Activated CD4-positive, alpha-beta T cell treated with anti-CD3 and anti-CD28 coated beads for 48 hours (primary cell): ENCODE data around the gene ADCY3.

Experiments
- DNase-seq: peaks from one replicate; pipeline ENCODE4 v3.0.0-alpha.2; 2020

ADCY3 gene

DNA sequence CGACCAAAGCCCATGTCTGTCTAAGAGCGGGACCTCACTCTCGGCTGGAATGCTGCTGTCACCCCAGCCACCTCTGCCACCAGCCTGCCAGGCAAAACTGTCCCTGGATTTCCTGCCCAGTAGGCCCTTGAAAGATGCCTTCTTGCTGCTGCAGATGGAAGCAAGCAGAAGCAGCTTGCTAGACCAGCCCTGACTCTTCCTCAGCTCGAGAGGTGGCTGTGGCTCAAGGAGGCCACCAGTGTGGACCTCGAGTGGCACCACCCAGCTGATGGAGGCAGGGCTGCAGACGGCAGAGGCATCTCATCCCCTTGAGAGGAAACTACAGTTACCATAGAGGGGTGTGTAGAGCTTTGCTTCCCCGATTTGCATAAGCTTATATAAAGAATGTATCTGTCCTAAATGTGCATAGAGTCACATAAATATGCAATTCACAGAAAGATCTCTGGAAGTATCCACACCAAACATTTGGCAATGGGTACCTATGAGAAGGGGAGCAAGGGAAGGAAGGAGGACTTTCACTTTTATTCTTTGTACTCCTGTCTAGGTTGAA is 20.6 kb downstream of the ADCY3 start:
- no peak for DNase-seq

DNA sequence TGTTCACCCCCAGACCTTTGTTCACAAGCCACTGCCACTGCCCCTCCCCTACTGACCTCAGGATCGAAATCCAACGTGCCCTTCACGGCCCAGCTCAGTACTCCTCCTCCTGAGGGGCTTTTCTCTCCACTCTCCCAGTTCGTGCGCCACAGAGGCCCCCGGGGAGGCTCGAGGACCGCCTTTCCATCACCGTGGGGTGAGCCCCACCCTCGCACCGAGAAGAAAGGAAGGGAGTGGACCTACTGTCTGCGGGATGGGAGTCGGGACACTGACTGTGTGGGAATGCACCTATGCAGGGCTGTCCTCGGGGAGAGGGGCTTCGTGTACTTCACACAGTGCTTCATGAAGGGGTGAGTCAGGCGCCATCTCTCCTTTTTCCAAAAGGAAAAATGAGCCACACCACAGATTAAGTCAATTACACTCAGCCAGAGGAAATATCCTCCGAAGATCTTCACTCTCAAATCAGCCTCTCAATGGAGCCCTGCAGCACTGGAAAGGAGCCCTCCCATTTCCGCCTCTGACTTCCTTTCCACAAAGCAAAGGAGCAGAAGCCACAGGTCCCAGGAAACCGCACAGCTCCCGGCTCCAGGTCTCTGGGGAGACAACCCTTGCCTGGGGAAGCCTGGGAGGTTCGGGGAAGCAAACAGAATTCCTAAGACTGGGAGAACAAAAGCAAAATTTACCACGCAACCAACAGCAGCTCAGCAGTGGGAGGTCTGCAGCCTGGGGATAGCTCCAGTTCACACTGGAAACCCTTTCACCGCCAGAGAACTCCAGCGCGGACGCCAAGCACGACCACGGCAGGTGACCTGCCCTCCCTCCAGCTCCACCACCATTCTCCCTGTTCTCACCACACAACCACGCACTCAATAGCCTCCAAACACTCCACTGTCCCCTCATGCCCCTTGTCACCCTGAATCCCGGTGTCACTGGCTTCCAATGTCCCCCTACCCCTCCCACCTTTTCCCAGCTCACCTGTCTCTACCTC is 21.6 kb downstream of the ADCY3 start:
- DNase-seq, result no peak

GRCh38 chr2:24894750-24895149 is 25.3 kb downstream of the ADCY3 start:
- DNase-seq, result no peak

- DNase-seq, result no peak
These were observed 26.1 kb downstream of the ADCY3 start for GRCh38 chr2:24893934-24894333.

DNA sequence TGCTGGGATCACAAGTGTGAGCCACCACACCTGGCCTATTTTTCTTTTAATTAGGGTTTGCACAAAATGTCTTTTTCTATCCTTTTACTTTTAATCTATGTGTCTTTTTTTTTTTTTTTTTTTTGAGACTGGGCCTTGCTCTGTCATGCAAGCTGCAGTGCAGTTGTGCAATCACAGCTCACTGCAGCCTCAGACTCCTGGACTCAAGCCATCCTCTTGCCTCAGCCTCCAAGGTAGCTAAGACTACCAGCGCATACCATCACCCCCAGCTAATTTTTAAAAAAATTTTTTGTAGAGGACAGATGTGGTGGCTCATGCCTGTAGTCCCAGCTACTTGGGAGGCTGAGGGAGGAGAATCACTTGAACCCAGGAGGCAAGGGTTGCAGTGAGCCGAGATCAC is 27.1 kb downstream of the ADCY3 start:
- DNase-seq, result no peak

DNA sequence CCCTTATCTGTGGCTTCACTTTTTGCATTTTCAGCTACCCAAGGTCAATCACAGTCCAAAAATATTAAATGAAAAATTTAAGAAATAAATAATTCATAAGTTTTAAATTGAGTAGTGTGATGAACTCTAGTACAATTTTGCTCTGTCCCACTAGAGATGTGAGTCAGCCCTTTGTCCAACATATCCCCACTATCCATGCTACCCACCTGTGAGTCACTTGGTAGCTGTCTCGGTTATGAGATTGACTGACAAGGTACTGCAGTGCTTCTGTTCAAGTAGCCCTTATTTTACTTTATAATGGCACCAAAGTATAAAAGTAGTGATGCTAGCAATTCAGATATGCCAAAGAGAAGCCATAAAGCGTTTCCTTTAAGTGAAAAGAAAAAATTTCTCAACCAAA is 28.8 kb downstream of the ADCY3 start:
- DNase-seq, result no peak

- no peak for DNase-seq
These were observed 30.8 kb downstream of the ADCY3 start for GRCh38 chr2:24889221-24889620.

DNA sequence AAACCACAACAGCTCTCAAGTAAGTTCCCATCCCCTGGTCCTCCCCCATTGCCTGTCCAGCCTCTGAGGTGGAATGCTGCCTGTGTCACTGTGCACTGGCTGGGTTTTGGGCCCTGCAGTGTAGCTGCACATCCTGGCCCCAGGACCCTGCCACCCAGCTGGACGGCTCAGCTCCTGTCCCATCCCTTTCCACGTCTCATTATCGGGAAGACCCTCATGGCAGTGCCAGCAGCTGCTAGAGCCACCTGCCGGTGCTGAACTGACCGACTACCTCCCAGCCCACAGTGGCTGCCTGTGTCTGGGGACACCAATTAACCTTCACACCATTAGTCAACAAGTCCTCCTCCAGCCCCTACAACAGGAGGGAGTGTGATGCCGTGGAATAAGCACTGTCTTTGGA is 31.9 kb downstream of the ADCY3 start:
- no peak for DNase-seq

DNA sequence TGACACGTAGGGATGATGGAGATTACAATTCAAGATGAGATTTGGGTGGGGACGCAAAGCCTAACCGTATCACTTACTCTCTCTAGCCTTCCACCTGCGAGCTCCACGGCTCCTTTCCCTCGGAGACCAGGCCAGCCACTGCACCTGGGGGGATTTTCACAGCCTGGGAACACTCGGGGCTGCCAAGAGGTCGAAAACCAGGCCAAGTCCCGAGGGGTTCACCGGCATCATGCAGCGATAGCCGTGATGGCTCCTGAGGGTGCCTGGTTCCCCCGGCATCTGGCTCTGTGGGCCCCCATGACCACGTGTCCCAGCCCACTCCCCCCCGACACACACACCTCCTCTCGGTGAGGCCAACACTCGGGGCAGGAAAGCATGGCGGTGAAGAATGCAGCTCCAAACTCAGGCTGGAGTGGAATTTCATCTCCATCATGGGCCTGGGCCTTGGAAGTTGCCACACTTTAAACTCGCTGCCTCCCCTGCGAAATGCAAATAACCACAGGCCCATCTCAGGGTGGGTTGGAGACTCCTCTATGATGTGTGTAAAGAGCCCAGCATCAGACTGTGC is 32.6 kb downstream of the ADCY3 start:
- no peak for DNase-seq

DNA sequence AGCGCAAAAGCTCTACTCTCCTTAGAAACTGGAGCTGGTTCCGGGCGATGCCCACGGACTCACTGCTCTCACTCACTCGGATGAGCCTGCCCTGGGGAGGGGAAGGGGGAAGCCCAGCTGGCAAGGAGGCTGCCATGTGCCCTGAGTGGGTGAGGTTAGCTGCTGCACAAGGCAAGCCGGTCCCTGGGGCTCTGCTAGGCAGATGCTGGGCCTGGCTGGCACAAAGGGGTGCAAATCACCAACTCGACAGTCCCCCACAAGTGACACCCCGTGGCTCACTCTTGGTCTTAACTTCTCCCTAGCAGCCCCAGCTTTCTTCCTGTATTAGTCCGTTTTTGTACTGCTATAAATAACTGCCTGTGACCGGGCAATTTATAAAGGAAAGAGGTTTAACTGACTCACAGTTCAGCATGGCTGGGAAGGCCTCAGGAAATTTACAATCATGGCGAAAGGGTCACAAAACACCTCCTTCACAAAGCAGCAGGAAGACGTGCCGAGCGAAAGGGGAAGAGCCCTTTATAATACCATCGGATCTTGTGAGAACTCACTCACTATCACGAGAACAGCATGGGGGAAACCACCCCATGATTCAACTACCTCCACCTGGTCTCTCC is 33.2 kb downstream of the ADCY3 start:
- DNase-seq, result no peak

GRCh38 chr2:24886126-24886501 is 33.9 kb downstream of the ADCY3 start:
- DNase-seq, result no peak

- no peak for DNase-seq
These were observed 34.6 kb downstream of the ADCY3 start for GRCh38 chr2:24885221-24886125.

DNA sequence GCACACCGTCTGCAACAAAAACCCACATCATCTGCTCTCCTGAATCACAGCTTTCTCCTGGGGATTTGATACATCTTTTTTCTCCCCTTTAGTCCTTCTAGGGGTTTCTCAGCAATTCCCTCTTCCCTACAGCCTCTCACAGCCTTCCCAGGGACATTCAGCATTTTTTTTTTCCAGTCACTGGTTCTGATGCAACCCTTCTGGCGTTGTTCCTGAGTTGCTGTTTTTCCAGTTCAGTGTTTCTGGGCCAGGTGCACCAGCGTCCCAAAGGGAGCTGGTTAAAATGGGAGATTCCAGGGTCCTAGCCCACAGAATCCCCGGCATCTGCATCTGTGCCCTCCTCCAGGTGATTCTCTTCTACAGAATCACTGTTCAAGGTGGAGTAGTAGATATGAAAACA is 36.1 kb downstream of the ADCY3 start:
- no peak for DNase-seq

DNA sequence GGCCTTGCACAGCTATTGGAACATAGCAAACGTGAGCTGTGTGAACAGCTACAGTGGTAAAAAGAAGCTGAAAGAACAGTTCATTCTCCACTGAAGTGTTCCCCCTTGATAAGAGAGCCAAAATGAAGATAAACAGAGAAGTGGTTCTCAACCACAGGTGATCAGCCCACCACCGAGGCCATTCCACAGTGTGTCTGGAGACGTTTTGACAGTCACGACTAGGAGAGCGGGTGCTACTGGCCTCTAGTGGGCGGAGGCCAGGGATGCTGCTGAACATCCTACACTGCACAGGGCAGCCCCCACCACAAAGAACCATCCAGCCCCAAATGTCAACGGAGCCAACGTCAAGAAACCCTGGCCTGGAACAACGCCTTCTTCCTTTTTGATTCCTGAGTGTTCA is 38.4 kb downstream of the ADCY3 start:
- DNase-seq, result peak; percentile 7

DNA sequence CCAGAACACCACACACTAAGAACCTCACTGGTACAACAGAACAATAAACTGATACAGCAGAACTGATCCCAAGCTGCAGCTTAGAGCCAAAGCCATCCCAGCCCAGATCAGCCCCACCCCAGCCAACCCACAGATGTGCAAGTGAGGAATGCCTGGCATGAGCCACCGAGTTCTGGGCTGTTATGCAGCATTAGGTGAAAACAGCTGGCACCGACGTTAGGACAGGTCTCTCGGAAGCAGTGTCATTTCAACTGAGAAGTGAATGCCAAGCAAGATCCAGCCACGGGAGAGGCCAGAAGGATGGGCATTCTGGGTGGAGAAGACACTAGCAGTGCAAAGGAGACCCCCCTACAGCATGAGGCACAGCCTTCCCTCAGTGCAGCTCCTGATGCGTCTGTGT is 38.9 kb downstream of the ADCY3 start:
- DNase-seq, result no peak

- no peak for DNase-seq
These were observed 41.7 kb downstream of the ADCY3 start for GRCh38 chr2:24878341-24878740.

GRCh38 chr2:24877646-24878045 is 42.4 kb downstream of the ADCY3 start:
- no peak for DNase-seq

GRCh38 chr2:24877067-24877466 is 43.0 kb downstream of the ADCY3 start:
- DNase-seq, result no peak

GRCh38 chr2:24875901-24876300 is 44.1 kb downstream of the ADCY3 start:
- DNase-seq, result no peak

- no peak for DNase-seq
These were observed 44.8 kb downstream of the ADCY3 start for GRCh38 chr2:24875272-24875671.

DNA sequence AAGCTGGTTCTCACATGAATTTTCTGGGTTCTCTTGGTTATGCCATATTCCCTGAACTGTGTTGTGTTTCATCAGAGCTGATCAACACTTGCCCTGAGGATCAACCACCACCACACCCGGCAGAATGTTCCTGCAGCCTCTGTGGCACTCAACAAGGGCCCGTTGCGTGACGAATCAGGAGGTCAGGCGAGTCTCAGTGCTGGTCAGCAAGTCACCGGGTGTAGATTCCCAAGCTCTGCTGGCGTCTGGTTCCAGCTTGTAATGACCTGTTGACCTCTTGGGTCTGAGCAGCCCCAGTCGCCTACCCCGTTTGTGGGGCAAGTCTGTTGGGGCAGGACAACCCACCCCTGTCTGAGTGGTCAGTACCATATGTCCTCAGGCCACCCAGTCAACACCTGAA is 46.0 kb downstream of the ADCY3 start:
- no peak for DNase-seq

GRCh38 chr2:24873619-24874018 is 46.4 kb downstream of the ADCY3 start:
- DNase-seq, result no peak
